Stromal cell of bone marrow (primary cell): ENCODE data around the gene FARP1.
"Not testable (repeated sequence)": the region's sequence is repeated elsewhere in the genome, so short reads cannot be mapped to it uniquely, and the experiment has no call there.

Source experiments
- DNase-seq: peaks from one replicate; pipeline ENCODE4 v3.0.0-alpha.2; 2012; ENCODE audit warnings: low read depth

FARP1 gene

DNA sequence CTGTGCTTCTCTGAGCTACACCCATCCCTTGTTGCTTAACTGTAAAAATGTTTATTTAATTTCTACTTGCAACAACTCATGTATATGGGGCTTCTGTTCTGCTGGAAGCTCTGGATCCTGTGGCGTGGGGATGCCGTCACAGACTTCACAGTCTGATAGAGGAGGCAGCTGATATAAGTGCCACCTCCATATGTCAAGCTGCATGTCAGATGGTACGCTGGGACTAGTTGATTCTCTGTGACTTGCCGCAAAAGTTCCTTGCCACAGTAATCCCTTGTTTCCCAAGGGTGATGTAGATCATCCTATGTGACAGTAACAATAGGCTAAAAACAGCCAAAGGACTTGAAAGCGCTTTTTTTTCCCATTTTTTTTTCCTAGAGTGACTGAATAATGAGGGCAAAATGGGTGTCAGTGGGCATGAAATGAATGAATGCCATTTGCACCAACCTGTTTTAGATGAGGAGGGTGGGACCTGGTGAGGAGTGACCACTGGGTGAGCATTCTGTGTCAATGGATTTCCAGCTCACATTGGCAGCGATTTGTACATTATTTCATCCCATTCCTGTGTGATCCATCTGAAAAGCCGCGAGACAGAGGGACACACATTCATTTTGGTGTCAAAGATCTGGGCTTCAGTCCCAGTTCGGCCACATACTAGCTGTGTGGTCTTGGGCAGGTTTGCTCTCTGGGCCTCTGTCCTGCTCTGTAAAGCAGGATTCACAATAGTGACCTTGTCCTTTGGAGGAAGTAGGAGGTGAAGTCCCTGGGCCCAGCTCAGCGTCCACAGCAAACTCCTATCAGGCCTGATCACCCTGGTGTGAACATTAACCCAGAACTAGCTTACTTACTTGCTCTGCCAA, 123.0 kb downstream of the FARP1 start:
- DNase-seq, result no peak

DNA sequence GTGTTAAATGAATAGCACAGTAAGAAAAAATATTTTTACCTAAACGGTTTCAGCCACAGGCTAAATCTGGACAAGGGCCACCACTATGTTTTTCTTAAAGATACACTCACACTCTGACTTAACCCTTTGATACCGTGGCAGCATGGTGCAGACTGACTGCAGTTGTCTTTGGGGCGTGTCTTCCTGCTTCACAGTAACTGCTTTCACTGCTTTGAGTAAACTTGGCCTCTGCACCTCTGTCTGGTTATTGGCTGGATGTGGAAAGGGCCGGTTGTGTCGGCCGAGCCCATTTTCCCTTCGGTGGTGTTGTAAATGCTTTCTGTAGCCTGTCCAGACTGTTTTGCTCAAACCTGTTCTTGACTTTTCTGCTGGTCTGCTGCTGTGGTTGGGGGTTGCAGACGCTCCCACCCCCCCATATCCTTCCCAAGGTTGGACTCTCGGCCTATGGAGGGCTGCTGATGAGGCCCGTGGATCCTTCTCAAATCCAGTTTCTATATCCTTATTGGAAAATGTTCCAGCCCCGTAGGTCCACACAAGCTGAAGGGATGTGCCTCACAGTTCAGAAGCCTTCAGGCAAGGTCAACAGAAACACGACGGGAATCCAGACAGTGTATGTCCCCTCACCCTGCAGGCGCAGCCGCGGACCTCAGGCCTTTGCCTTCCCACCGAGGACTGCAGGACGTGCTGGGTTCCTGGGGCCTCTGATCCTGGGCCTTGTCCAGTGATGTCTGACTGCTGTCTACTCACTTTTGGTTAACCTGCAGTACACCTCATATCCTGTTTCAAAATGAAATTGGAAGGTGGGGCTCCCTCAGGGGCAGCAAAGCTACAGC, 124.4 kb downstream of the FARP1 start:
- DNase-seq, result no peak

DNA sequence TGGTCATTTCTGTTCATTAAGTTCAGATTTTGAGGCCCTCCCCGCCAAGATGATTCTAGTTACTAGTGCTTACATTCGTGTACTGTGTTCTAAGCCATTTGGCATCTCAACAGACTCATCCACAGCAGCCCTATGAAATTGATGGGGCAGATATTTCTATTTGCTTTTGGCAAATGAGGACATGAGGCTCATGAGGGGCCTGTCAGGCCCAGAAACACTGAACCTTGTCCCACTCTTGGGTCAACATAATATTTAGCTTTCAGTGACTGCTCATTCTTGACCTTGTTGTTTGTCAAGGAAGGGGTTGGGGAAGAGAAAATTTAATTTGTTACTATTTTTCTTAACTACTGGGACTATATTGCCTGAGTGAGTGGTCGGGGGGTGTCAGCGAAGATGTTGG, 126.5 kb downstream of the FARP1 start:
- DNase-seq, result no peak

DNA sequence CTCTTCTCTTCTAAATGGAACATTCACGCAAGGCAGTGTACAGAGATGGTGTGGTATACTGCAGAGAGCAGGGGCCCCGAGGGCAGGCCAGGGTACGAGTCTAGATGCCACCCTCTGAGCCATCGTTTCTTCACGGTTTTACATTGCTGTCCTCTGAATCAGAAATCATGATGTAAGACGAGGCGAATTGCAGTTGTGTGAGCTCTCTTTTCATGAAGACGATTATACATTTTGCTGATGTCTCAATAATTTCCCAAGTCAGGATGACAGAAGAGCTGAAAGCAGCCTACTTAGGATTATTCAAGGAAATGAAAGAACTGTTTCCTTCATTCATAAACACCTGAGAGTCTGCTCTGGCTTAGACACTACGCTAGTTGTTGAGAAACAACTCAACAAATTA, 127.9 kb downstream of the FARP1 start:
- DNase-seq, result no peak

DNA sequence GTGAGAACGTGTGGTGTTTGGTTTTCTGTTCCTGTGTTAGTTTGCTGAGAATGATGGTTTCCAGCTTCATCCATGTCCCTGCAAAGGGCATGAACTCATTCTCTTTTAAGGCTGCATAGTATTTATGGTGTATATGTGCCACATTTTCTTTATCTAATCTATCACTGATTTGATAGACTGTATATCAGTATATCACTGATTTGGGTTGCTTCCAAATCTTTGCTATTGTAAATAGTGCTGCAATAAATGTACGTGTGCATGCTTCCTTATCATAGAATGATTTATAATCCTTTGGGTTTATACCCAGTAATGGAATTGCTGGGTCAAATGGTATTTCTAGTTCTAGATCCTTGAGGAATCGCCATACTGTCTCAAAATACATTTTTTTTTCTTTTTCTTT, 128.8 kb downstream of the FARP1 start:
- not testable (repeated sequence) for DNase-seq

DNA sequence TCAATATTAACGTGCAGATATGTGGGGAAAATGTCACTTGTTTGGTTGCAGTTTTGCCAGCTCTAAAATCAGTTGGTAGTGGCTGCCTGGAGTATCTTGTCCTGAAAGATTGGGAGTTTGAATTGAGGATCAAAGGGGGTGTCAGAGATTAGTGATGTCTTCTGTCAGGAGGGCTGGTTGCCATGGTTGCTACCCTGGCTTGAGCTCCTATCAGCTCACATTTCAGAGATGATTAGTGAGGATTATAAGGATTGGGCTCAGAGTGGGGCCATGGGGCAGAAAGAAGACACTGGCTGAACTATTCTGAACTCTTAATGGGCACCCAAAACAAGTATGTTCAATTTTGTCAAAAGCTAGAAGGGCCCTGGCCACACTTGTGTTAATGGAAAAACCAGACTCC, 129.7 kb downstream of the FARP1 start:
- no peak for DNase-seq

DNA sequence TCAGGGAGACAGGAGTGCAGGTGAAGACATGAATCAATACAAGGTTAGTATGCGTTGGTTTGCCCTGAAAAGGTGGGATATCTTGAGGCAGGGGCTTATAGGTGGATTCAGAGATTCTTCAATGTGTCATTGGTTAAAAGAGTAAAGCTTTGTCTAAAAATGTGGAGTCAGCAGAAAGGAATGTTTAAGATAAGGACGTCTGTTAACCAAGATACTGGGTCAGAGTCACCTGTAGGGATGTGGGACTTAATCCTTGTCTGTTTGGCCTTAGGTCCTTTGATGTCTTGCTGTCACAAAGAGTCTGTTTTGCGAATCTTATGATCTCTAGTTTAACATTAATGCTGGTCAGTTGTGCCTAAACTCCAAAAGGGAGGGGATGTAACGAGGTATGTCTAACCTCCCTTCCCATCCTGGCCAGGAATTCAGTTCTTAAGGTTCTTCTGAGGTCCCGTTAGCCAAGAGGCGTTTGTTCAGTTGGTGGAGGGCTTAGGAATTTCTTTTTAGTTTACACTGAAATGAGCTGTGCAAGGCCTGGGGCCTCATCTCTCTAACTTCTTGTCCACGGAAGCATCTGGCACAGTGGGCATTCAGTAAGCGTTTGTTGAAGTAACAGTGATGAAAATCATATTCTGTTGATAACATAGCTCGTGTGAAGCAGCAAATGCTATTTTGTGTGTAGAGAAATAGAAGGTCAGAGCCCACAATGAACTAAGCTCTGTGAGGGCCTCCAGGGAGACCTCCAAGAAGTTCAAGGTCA, 130.4 kb downstream of the FARP1 start:
- no peak for DNase-seq

DNA sequence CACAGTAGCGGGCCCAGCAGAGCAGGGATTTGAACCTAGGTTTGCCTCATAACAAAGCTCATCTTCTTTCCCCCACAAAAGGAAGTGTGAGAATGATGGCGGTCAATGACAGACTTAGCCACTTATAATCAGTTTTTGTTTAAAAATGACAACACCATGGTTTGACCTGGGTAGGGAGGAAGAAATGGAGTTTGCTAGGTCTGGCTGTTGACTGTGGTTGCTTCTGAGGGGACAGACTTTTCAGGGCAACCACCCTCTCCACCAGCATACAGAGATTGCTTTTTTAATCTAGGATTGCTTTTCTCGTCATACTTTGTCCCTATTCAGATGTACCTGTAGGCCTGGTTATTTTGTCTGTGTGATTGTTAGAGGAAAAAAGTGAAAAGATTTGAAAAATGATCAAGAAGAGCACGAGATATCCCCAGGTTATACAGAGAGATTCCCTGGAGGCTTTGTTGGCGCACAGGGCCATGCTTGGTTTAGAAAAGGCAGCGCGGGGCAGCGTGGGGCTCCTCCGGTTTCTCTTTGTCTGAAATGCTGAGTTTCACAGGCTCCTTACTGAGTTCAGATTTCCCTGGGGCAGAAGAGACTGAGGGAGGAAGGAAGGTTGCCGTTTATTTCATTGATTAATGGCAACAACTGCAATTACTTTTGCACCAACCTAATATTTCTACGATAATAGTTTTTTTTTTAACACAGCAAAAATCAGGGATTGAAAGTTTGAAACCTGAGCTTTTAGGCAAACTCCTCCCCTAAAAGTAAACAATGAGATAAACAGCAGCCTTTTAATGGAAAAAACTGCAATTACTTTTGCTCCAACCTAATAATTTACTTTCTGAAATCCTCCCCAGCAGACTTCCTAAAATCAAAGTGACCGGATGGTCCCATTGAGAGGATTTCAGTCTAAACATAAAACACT, 131.2 kb downstream of the FARP1 start:
- DNase-seq, result no peak

DNA sequence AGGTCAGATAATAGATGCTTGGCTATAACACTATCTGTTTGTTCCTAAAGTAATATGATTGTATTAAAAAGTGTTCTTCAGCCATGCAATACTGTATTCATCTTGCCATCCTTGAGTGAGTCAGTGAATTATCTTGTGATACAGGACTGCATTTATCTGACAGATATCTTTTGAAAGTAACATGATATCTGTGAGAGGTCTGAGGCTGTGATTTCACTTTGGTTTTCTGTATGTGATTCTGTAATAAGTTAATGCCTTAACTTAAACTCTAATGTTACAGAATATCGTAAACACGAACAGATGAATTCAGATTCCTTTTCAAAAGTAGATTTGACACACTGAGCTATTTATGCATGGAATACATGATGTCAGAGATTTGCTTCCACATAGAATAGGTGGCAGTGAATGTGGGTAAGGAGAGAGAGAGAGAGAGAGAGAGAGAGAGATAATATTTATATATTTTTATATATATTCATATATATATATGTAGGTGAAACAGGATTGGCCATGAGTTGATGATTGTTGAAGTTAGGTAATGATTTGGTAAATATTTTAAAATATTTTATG, 132.1 kb downstream of the FARP1 start:
- DNase-seq, result no peak

DNA sequence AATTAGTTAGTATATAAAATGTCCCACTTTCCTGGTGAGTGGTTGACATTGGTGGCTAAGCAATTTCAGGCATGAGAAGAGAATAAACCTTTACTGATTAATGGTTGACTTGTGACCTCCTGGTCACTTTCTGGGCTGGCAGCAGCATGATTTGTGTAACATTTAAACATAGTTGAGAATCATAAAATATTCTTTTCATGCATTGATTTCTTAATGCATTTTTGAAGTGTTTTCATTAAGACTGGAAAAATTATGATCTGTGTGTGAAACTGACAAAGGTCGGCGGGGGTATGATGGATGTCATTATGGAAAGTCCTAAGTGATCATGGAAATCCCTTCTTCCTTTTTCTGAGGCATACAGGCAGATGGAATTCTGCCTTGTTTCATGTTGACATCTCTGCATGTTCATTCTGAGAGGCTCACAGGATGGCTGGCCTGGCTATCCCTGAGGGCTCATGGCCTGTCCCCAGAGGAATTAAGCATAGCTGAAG, 132.8 kb downstream of the FARP1 start:
- DNase-seq, result no peak

DNA sequence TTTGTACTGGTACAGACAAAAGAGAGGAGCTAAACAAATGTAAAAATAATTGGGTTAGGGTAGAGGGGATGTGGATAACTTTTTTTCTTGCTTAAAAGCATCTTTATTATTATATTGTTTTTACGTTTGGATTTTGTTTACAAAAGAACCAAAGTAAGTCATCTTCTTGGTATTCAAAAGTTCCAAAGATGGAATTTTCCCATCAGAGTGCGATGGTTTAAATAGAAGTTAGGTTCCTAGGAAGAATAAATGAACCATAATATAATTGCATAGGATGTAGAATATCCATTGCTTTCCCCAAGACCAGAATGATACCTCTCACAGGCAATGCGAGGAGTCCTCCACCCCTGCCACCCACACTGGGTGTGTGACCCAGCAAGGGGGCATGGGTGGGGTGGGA, 133.6 kb downstream of the FARP1 start:
- no peak for DNase-seq

DNA sequence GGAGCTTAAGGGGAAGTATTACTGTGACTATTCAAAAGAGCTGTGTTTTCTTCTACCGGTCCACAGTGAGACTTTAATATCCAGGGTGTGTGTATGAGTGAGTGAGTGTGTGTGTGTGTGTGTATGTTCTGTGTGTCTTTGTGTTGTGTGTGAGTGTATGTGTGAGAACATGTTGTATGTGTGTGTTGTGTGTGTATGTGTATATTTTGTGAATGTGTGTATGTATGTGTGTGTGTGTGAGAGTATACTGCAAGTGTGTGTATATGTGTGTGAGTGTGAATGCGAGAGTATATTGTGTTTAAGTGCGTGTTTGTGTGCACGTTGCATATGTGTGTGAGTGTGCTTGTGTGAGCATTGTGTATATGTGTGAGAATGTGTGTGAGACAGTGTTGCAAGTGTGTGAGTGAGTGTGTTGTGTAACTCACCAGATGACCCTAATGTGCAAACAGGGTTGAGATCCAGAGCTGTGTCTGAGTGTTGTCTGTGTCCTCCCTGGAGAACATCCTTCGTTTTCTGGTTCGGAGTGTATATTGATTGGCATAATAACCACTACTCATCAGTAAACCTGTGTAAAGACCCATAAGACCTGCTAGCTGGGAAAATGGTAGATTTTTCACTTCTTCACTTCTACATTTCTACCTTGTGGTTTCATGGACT, 135.3 kb downstream of the FARP1 start:
- no peak for DNase-seq

DNA sequence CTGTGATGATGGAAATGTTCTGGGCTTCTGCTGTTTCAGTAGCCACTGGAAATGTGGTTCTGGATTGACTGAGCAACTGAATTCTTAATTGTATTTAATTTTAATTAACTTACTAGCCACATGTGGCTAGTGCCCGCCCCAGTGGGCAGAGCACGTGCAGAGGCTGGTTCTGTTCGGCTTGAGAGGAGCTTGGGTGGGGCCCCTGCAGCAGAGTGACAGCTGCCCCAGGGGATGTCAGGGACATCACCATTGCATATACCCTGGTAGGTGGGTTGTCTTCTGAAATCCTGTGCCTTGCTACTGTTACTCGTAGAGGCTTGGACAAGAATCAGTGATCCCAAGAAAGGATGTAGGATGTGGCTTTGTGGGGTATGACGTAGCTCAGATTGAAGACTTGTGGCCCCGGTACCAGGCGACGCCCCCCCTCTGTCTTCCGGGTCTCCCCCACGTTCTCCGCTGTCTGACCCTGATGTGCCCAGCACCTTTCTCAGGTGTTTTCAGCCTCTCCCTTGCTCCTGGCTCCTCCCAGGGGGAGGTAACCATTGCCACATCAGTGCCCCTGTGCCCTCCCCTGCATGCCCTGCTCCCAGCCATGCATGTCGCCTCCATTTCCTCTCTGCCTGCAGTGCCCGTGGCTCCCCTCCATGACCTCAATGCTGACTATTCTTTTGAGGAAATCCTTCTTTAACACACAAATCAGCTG, 136.7 kb downstream of the FARP1 start:
- no peak for DNase-seq

DNA sequence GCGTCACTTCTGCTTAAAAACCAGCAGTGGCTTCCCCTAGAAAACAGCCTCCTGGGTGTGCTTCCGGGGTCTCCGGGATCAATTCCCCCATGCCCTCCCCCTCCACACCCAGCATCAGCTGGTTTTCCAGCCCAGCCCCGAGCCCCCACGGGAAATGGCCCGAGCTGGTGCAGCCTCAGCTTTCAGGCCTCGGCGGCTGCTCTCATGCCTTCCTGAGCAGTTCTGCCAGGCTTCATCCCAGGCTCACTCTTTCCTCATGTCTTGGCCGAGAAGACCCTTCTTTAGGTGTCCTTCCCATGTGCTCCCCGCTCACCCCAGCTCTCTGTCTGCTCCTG, 137.2 kb downstream of the FARP1 start:
- no peak for DNase-seq

DNA sequence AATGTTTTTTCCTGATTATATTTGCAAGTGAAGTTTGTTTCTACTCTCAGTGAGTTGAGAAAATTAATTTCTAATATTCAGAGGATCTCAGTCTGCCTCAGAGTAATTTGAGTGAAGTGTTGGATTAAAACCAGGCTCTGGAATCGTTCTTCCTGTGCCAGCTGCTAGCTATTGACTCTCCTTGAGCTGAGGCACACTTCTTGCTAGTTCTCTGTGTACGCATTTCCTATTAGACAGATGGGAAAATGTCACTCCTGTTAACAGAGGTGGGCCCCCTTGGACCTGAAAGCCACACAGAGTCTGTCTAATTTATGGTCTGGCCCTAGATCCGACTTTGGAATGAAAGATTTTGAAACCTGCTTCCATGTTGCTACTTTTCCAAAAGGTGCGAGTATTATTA, 141.8 kb downstream of the FARP1 start:
- DNase-seq, result no peak

DNA sequence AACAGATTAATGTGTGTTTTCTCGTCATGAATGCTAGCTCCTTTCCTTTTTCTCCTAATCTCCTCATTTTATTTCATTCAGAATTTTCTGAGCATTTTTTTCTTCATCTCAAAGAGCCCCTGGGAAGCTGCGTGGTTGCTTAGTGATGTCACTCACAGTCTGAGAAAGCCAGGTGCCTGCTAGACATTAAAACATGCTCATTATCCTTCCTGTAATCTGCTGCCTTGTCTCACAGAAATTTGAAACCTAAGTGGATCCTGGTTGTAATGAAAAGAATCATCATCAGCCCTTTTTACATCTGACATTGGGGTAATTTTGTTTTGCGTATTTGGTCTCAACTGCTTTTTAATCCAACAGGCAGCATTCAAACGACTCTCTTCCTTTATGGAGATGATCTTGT, 142.4 kb downstream of the FARP1 start:
- no peak for DNase-seq

DNA sequence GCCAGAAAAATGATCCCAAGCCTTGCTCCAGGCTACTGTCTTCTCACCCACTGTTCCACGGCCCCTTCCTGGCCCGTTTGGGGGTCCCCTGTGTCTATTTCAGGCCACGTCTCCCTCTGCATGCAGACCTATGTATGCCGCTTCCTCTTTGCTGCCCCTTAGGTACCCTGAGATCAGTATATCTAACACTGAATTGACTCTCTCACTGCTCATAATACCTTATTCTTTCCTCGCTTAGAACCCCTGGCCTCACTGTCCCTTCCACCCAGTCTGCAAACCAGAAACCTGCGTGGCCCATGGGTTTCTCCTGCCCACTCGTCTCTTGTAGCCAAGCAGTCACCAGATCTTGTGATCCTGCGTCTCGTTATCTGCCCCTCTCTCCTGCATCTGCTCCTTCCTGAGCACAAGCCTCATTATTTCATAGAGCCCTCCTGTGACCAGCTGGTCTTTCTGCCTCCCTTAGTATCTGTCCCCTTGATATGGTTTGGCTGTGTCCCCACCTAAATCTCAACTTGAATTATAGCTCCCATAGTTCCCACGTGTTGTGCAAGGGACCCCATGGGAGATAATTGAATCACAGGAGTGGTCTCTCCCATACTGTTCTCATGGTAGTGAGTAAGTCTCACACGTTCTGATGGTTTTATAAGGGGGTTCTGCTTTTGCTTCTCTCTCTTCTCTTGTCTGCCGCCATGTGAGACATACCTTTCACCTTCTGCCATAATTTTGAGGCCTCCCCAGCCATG, 143.1 kb downstream of the FARP1 start:
- no peak for DNase-seq

DNA sequence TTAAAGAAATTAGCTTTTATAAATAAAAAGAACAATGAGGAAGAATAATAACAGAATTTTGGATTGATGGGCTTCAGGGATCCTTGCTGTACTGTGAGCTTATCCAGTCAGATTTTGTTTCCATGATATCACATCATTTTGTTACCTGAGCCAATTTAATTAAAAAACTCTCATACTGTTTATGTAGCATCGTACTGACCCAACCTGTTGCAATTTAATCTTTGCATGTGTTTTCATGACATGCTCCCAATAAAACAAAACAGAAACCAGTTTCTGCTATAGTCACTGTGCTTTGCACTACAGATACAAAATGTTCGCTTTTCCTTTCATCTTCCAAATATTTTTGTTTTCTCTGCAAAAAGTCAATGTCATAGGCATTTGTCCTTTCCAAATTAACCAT, 143.9 kb downstream of the FARP1 start:
- DNase-seq, result no peak

DNA sequence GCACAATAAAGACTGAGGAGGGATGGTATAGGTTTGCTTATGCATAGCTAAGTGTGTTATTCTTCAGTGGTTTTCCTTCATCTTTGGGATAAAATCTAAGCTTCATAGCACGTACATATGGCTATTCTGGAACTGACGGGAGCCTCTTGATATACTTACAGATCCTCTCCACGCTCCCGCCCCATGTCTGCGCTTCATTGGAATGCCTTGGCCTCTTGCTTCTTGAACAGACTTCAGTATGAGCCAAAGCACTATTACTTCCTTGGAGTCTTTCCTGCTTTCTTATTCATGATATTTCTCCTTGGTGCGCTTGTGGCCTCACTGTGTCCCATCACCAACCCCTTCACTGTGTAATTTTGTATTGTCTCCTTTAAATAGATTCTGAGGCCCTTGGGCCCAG, 145.3 kb downstream of the FARP1 start:
- no peak for DNase-seq
